ENCODE measurements around the gene BCR.

BCR gene

DNA sequence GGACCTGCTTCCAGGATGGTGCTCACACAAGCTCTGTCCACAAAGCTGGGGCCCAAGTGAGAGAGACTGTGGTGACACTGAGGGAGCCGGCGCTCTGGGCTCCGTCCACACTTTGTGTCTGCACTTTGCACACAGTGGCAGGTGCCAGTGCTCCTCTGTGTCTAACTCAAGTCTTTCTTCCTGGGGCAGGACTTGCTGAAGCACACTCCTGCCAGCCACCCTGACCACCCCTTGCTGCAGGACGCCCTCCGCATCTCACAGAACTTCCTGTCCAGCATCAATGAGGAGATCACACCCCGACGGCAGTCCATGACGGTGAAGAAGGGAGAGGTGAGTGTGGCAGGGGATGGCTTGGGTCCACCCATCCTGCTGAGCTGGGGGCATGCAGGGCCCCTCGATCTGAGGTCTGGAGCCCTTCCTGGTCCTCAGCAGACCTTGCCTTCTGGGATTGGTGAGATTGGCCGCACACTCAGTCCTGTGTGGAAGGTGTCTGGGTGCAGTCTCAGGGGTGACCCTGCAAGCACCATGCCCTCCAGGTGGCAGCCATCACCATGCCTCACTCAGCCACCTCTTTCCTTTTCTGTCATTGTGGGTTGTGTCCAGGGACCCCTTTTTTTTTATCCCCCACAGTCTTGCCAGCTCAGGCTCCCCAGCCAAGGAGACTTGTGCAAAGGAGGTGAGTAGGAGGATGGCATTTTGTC is 93.3 kb downstream of the BCR start:
- TF ChIP-seq, protein P1, sequence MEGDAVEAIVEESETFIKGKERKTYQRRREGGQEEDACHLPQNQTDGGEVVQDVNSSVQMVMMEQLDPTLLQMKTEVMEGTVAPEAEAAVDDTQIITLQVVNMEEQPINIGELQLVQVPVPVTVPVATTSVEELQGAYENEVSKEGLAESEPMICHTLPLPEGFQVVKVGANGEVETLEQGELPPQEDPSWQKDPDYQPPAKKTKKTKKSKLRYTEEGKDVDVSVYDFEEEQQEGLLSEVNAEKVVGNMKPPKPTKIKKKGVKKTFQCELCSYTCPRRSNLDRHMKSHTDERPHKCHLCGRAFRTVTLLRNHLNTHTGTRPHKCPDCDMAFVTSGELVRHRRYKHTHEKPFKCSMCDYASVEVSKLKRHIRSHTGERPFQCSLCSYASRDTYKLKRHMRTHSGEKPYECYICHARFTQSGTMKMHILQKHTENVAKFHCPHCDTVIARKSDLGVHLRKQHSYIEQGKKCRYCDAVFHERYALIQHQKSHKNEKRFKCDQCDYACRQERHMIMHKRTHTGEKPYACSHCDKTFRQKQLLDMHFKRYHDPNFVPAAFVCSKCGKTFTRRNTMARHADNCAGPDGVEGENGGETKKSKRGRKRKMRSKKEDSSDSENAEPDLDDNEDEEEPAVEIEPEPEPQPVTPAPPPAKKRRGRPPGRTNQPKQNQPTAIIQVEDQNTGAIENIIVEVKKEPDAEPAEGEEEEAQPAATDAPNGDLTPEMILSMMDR (IDR thresholded peaks at IDR 0.05; ENCODE audit: unreplicated experiment in 3 of 3) = no peak

DNA sequence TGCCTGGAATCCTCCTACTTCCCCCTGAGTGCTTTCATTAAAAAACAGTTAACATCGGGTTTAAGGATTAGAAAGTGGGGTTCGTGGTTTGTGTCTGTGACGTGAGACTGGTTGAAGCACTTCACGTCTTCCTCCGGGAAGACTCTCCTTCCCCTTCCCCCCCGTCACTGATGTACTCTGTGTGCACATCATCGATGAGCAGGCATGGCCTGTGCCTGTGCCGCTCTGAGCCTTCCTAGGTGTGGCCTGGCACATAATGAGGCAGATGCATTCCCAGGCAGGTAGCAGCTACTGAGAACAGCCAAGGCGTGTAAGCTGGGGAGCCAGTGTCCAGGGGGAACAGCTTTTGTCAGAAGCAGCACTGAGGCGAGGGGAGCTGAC is 93.8 kb downstream of the BCR start:
- peaks cover 15% of the 10 kb centered on the region for H3K4me1 Mint-ChIP-seq
- no peak overlapping the region for H3K4me3 Mint-ChIP-seq
- H3K27me3 Mint-ChIP-seq (ENCODE audit: low read depth) = no peaks in the 10 kb centered on the region
- no peaks in the 10 kb centered on the region for H3K9me3 Mint-ChIP-seq
- H3K36me3 Mint-ChIP-seq (ENCODE audit: low read depth) = peaks cover 47% of the 10 kb centered on the region
- no peak overlapping the region for H3K27ac Mint-ChIP-seq
- TF ChIP-seq, protein P1 (IDR thresholded peaks at IDR 0.05; ENCODE audit: unreplicated experiment in 3 of 3) = no peak

More for the DNA sequence above, 93.3 kb downstream of the BCR start:
- Mint-ChIP-seq H3K27ac (no peak overlapping the region), H3K4me3 (no peak overlapping the region), H3K4me1 (peaks cover 15% of the 10 kb centered on the region), H3K27me3 (ENCODE audit: low read depth) (no peaks in the 10 kb centered on the region), H3K9me3 (no peaks in the 10 kb centered on the region), H3K36me3 (ENCODE audit: low read depth) (peaks cover 47% of the 10 kb centered on the region)

DNA sequence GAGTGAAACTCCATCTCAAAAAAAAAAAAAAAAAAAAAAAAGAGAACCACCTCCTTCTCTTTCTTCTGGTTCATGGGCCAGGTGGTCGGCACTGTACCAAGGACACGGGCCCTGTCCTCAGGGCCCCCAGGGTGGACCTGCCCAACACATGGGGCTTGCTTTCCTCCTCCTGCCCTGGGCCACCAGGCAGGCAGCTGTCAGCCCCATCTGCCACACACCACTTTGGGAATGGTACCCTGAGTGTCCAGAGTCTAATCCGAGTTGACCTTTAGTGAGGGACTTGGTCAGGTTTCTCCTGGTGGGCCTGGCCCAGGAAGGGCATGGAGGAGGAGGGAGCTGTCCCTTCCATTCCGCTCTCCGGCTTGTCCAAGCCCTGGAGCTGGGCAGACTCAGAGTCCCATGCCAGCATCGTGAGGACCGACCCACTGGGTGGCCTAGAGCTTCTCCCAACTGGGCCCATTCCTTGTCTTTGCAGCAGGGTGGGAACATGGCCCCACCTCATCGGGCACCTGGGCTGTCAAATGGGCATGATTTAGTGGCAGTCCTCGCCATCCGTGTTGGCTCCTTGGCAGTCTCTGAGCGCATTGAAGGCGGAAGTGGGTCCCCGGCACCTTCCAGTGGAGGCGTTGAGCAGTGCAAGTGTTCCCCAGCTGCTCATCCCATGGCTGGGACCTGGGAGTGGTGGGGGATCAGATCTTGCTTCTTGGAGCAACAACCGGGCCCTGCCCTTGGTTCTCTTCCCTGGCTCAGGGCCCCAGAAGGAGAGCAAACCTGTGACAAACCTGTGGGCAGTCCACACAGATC is 94.8 kb downstream of the BCR start:
- H3K9me3 Mint-ChIP-seq = no peaks in the 10 kb centered on the region
- H3K4me1 Mint-ChIP-seq = peaks cover 7% of the 10 kb centered on the region
- TF ChIP-seq, protein P1 (IDR thresholded peaks at IDR 0.05; ENCODE audit: unreplicated experiment in 3 of 3) = no peak

DNA sequence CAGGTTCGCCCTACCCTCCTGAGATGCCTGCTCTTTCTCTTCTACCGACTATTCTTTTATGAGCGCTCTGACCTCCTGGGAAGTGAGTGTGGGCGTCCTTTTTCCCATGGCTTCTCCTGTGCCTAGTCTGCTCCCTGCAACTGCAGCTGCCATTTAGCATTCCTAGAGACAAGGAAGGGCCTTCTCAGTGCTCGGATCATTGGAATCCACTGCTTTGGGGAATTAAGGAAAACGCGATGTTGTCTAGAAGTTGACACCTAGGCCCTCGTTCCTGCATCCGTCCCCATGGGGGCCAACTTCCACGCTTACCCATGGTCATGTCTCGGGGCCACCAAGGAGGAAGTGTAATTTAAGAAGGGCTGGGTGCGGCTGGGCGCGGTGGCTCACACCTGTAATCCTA is 95.4 kb downstream of the BCR start:
- no peaks in the 10 kb centered on the region for H3K27me3 Mint-ChIP-seq (ENCODE audit: low read depth)
- no peaks in the 10 kb centered on the region for H3K9me3 Mint-ChIP-seq
- no peak overlapping the region for H3K27ac Mint-ChIP-seq
- TF ChIP-seq, protein P1 (IDR thresholded peaks at IDR 0.05; ENCODE audit: unreplicated experiment in 3 of 3) = no peak
- H3K36me3 Mint-ChIP-seq (ENCODE audit: low read depth) = peaks cover 40% of the 10 kb centered on the region
- H3K4me1 Mint-ChIP-seq = peaks cover under 1% of the 10 kb centered on the region
- no peak overlapping the region for H3K4me3 Mint-ChIP-seq

More for the DNA sequence above, 94.8 kb downstream of the BCR start:
- no peaks in the 10 kb centered on the region for H3K27me3 Mint-ChIP-seq (ENCODE audit: low read depth)
- peaks cover 46% of the 10 kb centered on the region for H3K36me3 Mint-ChIP-seq (ENCODE audit: low read depth)
- no peak overlapping the region for H3K27ac Mint-ChIP-seq
- no peak overlapping the region for H3K4me3 Mint-ChIP-seq

DNA sequence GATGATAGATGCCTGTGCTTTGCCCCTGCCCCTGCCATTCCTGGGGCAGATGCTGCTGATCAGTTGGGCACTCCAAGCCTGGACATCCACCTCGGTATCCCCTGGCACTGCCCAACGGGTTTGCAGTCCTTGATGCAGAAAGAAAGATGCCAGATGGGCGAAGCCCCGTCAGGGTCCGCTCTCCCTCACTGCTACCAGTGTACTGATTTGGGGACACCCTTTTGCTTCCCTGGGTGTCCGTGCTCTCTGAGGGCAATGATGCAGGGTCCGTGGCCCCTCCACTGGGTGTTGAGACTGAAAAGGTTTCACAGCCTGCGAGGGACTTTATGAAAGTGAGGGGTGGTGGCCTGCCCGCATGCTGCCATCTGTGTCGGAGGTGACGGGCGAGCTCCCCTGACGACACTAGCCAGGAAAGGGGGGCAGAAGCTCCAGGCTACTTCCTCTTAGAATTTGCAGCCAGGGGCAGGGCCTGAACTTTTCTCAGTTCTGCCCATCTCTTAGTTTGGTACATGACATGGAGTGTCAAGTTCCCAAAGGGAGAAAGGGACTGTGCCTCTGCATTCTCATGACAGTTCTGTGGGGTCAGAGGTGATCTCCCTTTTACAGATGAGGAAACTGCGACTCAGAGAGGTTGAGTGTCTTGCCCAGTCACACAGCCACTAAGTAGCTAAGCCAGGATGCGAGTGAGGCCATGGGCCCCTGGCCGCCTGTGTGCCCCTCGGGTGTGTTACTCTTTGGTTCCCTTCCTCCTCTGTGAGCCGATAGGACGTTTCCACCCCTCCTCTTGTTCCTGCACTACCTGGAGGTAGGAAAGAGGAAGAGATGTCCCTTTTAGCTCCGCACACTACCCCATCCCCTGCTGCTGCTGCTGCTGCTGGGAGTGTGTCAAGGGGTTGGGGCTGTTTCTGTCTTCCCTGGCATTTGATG is 96.6 kb downstream of the BCR start:
- Mint-ChIP-seq H3K36me3 (ENCODE audit: low read depth) (peaks cover 31% of the 10 kb centered on the region), H3K4me1 (no peaks in the 10 kb centered on the region), H3K9me3 (no peaks in the 10 kb centered on the region), H3K27me3 (ENCODE audit: low read depth) (no peaks in the 10 kb centered on the region), H3K4me3 (no peak overlapping the region), H3K27ac (no peak overlapping the region)
- TF ChIP-seq, protein P1 (IDR thresholded peaks at IDR 0.05; ENCODE audit: unreplicated experiment in 3 of 3) = no peak
